Neutrophil (primary cell): ENCODE measurements around the gene TNF.

Experiments
- H3K27ac ChIP-seq: fragments of 200-600 bp; sonication (generic); 2 replicates; pipeline ENCODE4 v1.5.1; 2016; ENCODE audit warnings: mild to moderate bottlenecking, moderate library complexity
- H3K27me3 ChIP-seq: fragments of 200-600 bp; sonication (generic); 2 replicates; pipeline ENCODE4 v1.6.0; 2016; ENCODE audit warnings: mild to moderate bottlenecking
- H3K36me3 ChIP-seq: fragments of 200-600 bp; sonication (generic); 2 replicates; pipeline ENCODE4 v1.5.1; 2017
- H3K4me1 ChIP-seq, 2 experiments: fragments of 200-600 bp in 1 of 2; sonication (generic) in 1 of 2; 1 replicate in 1 of 2; 2 replicates in 1 of 2; pipeline versions ENCODE4 v1.5.1 to v1.6.1; 2013 to 2016; ENCODE audit warnings: low read depth in 1 of 2, low read length in 1 of 2, mild to moderate bottlenecking in 1 of 2, moderate library complexity in 1 of 2; ENCODE audit not compliant: control insufficient read depth in 1 of 2, insufficient read depth in 1 of 2
- H3K4me3 ChIP-seq, 2 experiments: fragments of 200-600 bp in 1 of 2; sonication (generic) in 1 of 2; 1 replicate in 1 of 2; 2 replicates in 1 of 2; pipeline ENCODE4 v1.5.1; 2013 to 2016; ENCODE audit warnings: low read depth in 1 of 2, low read length in 1 of 2, mild to moderate bottlenecking in 1 of 2, moderate library complexity in 1 of 2
- H3K9me3 ChIP-seq: fragments of 200-600 bp; sonication (generic); 2 replicates; pipeline ENCODE4 v1.5.1; 2016
- TF ChIP-seq, protein P1 (sequence below): fragments of 200-600 bp; sonication (generic); IDR thresholded peaks from 2 replicates; pipeline ENCODE4 v1.5.1; 2016; ENCODE audit warnings: antibody characterized with exemption

Gene TNF

DNA sequence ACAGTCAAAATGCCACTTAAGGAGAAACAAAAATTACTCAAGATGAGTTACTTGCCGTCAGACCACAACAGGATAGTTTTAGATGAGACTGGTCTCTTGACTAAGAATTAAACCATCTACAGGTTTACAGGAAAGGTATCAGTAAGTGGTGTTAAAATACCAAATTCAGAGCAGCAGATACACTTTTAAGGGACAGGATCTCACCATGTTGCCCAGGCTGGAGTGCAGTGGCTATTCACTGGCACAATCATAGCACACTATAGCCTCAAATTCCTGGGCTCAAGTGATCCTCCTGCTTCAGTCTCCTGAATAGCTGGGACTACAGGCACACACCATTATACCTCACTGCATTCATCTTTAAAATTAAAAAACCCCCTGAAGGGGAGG, 41.9 kb upstream of the TNF start:
- Histone ChIP-seq H3K4me3 (no peak overlapping the region), H3K27ac (no peak overlapping the region), H3K36me3 (peaks cover 99% of the 10 kb centered on the region), H3K4me1 (peaks cover 0 to under 1% of the 10 kb centered on the region in 2 experiments), H3K9me3 (no peaks in the 10 kb centered on the region), H3K27me3 (no peaks in the 10 kb centered on the region)
- TF ChIP-seq, protein P1, sequence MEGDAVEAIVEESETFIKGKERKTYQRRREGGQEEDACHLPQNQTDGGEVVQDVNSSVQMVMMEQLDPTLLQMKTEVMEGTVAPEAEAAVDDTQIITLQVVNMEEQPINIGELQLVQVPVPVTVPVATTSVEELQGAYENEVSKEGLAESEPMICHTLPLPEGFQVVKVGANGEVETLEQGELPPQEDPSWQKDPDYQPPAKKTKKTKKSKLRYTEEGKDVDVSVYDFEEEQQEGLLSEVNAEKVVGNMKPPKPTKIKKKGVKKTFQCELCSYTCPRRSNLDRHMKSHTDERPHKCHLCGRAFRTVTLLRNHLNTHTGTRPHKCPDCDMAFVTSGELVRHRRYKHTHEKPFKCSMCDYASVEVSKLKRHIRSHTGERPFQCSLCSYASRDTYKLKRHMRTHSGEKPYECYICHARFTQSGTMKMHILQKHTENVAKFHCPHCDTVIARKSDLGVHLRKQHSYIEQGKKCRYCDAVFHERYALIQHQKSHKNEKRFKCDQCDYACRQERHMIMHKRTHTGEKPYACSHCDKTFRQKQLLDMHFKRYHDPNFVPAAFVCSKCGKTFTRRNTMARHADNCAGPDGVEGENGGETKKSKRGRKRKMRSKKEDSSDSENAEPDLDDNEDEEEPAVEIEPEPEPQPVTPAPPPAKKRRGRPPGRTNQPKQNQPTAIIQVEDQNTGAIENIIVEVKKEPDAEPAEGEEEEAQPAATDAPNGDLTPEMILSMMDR, result no peak

DNA sequence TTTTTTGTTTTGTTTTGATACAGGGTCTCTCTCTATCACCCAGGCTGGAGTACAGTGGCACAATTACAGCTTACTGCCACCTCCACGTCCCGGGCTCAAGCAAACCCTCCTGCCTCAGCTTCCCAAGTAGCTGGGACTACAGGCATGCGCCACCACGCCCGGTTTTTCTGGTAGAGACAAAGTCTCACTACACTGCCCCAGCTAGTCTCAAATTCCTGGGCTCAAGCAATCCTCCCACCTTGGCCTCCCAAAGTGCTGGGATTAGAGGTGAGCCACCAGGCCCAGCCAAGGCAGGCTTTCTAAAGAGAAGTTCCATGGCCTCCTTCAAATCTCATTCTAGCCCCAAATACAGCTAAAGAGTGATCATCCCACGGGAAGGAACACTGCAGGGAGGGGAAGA, 41.4 kb upstream of the TNF start:
- H3K9me3 ChIP-seq, result no peaks in the 10 kb centered on the region
- peaks cover 100% of the 10 kb centered on the region for H3K36me3 ChIP-seq
- TF ChIP-seq, protein P1, result no peak
- no peak overlapping the region for H3K4me3 ChIP-seq
- no peaks in the 10 kb centered on the region for H3K27me3 ChIP-seq
- peaks cover 2 to 6% of the 10 kb centered on the region in 2 experiments for H3K4me1 ChIP-seq
- peak overlapping the region; percentile 11 for H3K27ac ChIP-seq

DNA sequence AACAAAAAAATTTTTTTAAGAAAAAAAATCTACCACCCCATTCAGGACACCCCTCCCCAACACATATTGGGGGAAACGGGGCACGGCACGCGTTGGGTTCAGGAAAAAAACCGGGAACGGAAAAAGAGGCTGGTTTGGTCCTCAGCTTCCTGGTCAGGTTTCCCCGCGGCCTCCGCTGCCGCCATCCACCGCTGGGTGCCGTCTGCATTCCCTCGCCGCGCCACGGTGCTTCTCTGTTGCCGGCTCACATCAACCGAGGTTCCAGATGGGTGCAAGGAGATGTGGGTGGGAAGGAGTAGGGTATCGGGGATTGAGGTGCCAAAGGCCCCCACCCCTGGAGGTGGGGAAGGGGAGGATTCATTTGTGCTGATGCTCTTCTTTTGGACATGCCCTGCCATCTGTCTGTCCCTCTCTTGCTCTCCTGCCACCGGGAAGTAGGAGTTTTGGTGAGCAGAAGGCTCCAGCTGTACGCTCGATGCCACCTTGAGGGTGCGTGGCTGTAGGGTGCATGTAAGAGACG, 40.8 kb upstream of the TNF start:
- Histone ChIP-seq H3K9me3 (no peaks in the 10 kb centered on the region), H3K27ac (no peak overlapping the region), H3K36me3 (peaks cover 100% of the 10 kb centered on the region), H3K4me3 (no peak overlapping the region), H3K4me1 (peaks cover 8 to 11% of the 10 kb centered on the region in 2 experiments), H3K27me3 (no peaks in the 10 kb centered on the region)
- TF ChIP-seq, protein P1, result no peak

DNA sequence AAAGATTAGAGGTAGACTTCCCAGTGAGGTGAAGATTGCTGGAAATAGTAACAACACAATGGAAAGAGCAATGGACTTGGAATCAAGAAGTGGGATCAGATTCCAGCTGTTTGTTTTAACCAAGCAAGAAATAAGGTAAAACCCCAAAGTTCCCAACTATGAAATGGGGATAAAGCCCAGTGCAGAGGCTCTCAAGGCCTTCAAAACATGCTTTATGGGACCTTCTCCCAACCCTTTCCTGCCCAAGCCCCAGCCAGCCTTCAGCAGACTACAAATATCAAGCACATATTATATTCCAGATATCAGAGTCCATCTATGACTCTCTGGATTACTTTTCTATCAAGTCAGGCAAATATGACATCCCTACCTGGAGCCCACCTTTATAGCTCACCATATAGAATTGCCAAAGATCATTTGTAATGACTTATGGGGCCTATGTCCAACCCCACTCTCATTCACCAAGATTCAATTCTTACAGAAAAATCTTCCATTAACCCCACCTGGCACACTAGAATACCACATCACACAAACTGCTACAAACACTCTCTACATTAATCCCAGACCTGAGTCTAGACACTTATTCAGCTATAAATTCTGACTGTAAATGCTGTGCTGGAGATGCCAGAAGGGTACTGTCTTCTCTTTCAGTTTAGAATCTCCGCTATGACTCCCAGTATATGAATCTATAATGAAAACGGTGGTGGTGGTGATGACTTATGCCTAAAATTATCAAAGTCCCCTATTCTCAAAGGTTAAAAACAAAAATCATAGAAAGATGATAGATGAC, 39.6 kb upstream of the TNF start:
- H3K9me3 ChIP-seq, result no peaks in the 10 kb centered on the region
- no peaks in the 10 kb centered on the region for H3K27me3 ChIP-seq
- TF ChIP-seq, protein P1, result no peak
- H3K4me3 ChIP-seq, result no peak overlapping the region
- peaks cover 20 to 23% of the 10 kb centered on the region in 2 experiments for H3K4me1 ChIP-seq
- peaks cover 96% of the 10 kb centered on the region for H3K36me3 ChIP-seq
- H3K27ac ChIP-seq, result no peak overlapping the region

DNA sequence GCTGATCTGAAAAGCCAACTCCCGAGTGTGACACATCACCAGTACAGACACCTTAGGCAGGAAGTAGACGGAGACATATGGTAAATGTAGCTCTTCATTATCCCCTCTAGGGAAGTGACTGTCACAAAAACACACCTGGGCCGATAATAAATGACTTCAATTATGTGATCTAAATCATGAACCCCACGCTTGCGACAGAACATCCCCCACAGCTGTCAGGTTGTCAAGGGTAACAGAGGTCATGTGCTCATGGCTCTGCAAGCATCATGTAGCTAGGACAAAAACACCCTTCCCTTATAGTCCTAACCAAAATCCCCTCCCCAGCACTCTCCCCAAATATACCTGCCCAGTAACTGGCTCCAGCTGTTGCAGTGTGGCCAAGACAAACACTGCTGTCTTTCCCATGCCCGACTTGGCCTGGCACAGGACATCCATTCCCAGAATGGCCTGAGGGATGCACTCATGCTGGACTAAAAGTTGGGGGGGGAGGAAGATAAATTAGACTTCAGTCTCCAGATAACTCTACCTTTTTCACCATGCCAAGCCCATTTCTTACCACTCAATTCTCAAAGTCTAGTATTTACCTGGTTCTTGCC, 36.5 kb upstream of the TNF start:
- H3K27ac ChIP-seq, result peak overlapping the region; percentile 1

More for the DNA sequence above, 36.5 kb upstream of the TNF start:
- TF ChIP-seq, protein P1, result no peak
- H3K4me3 ChIP-seq, result no peak overlapping the region
- H3K36me3 ChIP-seq, result peaks cover 64% of the 10 kb centered on the region
- peaks cover 32 to 42% of the 10 kb centered on the region in 2 experiments for H3K4me1 ChIP-seq
- H3K27me3 ChIP-seq, result no peaks in the 10 kb centered on the region
- no peaks in the 10 kb centered on the region for H3K9me3 ChIP-seq
